A549 (cell line): ENCODE results near the gene NR3C2. TPM values are rescaled to one million over a fixed set of nuclear protein-coding genes. Genes with fewer than 3 reads are reported as not detected.

Experiments used
- ATAC-seq, 2 experiments: fragments of 200-7000 bp in 1 of 2; fragments of >200 bp in 1 of 2; cut with Nextera tagmentation in 1 of 2; cut with Tn5 transposase in 1 of 2; 3 replicates each; pipeline versions ENCODE4 v1.8.0 to v1.9.1; 2018 to 2020; ENCODE audit warnings: mild to moderate bottlenecking in 1 of 2, moderate library complexity in 1 of 2
- CTCF ChIA-PET: fragments of 300-600 bp; sonication (Branson Sonifier 250); formaldehyde crosslinking; extraction: SDS; loops from one replicate; lab custom pipeline; 2021; ENCODE audit warnings: antibody characterized with exemption, inconsistent platforms; lab: Yijun Ruan, JAX
- POLR2A ChIA-PET: fragments of 350-600 bp; formaldehyde crosslinking; extraction: SDS; loops from one replicate; lab custom pipeline; 2021; ENCODE audit warnings: antibody characterized with exemption, inconsistent platforms; lab: Yijun Ruan, JAX
- DNase-seq, 2 experiments: peaks; one replicate each; pipeline versions ENCODE4 v3.0.0 to v3.0.0-alpha.2; 2011 to 2016; ENCODE audit warnings: low read depth in 1 of 2, low spot score in 1 of 2
- FAIRE-seq: peaks from 2 replicates; lab custom pipeline; 2011; peaks lifted over from hg19 to GRCh38; lab: Jason Lieb, UNC
- H3K27ac ChIP-seq, 2 experiments: fragments of >200 bp; sonication (Bioruptor Twin); formaldehyde crosslinking; 3 replicates each; pipeline ENCODE4 v1.5.1; 2016 to 2017
- H3K4me1 ChIP-seq: fragments of >200 bp; sonication (Bioruptor Twin); formaldehyde crosslinking; 3 replicates; pipeline ENCODE4 v1.6.1; 2016
- H3K4me2 ChIP-seq: fragments of >200 bp; sonication (Bioruptor Twin); formaldehyde crosslinking; 3 replicates; pipeline ENCODE4 v1.6.1; 2016
- H3K4me3 ChIP-seq: fragments of >200 bp; sonication (Bioruptor Twin); formaldehyde crosslinking; 3 replicates; pipeline ENCODE4 v1.5.1; 2016
- H3K9me3 ChIP-seq: fragments of >200 bp; sonication (Bioruptor Twin); formaldehyde crosslinking; 3 replicates; pipeline ENCODE4 v1.6.1; 2016
- BHLHE40 ChIP-seq: IDR thresholded peaks from 2 replicates; pipeline ENCODE4 v1.6.1; 2012; ENCODE audit warnings: low read depth, low read length, inconsistent platforms
- CBX2 ChIP-seq: fragments of 200-600 bp; sonication (generic); IDR thresholded peaks from 2 replicates; pipeline ENCODE4 v1.6.1; 2016; ENCODE audit warnings: low read depth, mild to moderate bottlenecking, borderline replicate concordance
- CHD2 ChIP-seq: fragments of 150-350 bp; IDR thresholded peaks from 2 replicates; pipeline ENCODE4 v1.6.1; 2014; ENCODE audit warnings: low read length; ENCODE audit not compliant: partially characterized antibody
- CHD4 ChIP-seq: fragments of 200-600 bp; sonication (generic); IDR thresholded peaks from 2 replicates; pipeline ENCODE4 v1.6.1; 2016; ENCODE audit warnings: antibody characterized with exemption, mild to moderate bottlenecking, borderline replicate concordance
- E2F6 ChIP-seq: IDR thresholded peaks from 2 replicates; pipeline ENCODE4 v1.6.1; 2012; ENCODE audit warnings: low read depth, borderline replicate concordance
- ELK1 ChIP-seq: fragments of 150-350 bp; IDR thresholded peaks from 2 replicates; pipeline ENCODE4 v1.6.1; 2014; ENCODE audit warnings: low read depth, mild to moderate bottlenecking, low read length
- EP300 ChIP-seq, 2 experiments: fragments of >200 bp; sonication (Bioruptor Twin); formaldehyde crosslinking; IDR thresholded peaks; 2 replicates in 1 of 2; 3 replicates in 1 of 2; pipeline ENCODE4 v1.6.1; 2016 to 2017
- FOSL2 ChIP-seq, 2 experiments: fragments of 450-650 bp in 1 of 2; fragments of >200 bp in 1 of 2; sonication (Bioruptor Twin) in 1 of 2; formaldehyde crosslinking; IDR thresholded peaks; 2 replicates each; pipeline versions ENCODE4 v1.5.0 to v1.6.1; 2016 to 2020; ENCODE audit warnings: mild to moderate bottlenecking in 1 of 2, moderate library complexity in 1 of 2
- HMGXB4 ChIP-seq: fragments of 250-450 bp; sonication (Bioruptor Pico); IDR thresholded peaks from 2 replicates; pipeline ENCODE4 v1.5.0; 2021; ENCODE audit warnings: mild to moderate bottlenecking, moderate library complexity, borderline replicate concordance
- HOXA7 ChIP-seq: fragments of 250-450 bp; sonication (Bioruptor Pico); IDR thresholded peaks from 2 replicates; pipeline ENCODE4 v1.5.0; 2020; ENCODE audit warnings: mild to moderate bottlenecking, moderate library complexity
- HOXB13 ChIP-seq: fragments of 250-450 bp; sonication (Bioruptor Pico); IDR thresholded peaks from 2 replicates; pipeline ENCODE4 v1.5.0; 2020; ENCODE audit warnings: low read depth, mild to moderate bottlenecking, moderate library complexity
- JUN ChIP-seq, 2 experiments: fragments of >200 bp; sonication (Bioruptor Twin); formaldehyde crosslinking; IDR thresholded peaks; 2 replicates in 1 of 2; 3 replicates in 1 of 2; pipeline ENCODE4 v1.6.1; 2016 to 2017
- JUNB ChIP-seq: fragments of >200 bp; sonication (Bioruptor Twin); formaldehyde crosslinking; IDR thresholded peaks from 2 replicates; pipeline ENCODE4 v1.6.1; 2016
- MAZ ChIP-seq: fragments of 150-350 bp; IDR thresholded peaks from 2 replicates; pipeline ENCODE4 v1.6.1; 2014; ENCODE audit warnings: antibody characterized with exemption, low read depth, low read length, borderline replicate concordance
- NFE2L2 ChIP-seq: fragments of 150-350 bp; conservative IDR thresholded peaks from 2 replicates; pipeline ENCODE4 v1.6.1; 2014; ENCODE audit warnings: low read length
- PBX3 ChIP-seq: IDR thresholded peaks from 2 replicates; pipeline ENCODE4 v1.6.1; 2012
- POLR2AphosphoS2 ChIP-seq: conservative IDR thresholded peaks from 2 replicates; pipeline ENCODE4 v1.6.1; 2012; ENCODE audit warnings: low read length, improper control_type of control experiment, inconsistent platforms
- RFX5 ChIP-seq: fragments of 450-650 bp; IDR thresholded peaks from 2 replicates; pipeline ENCODE4 v1.7.1; 2014; ENCODE audit warnings: antibody characterized with exemption, mild to moderate bottlenecking, moderate library complexity
- SMC3 ChIP-seq: fragments of >200 bp; sonication (Bioruptor Twin); formaldehyde crosslinking; IDR thresholded peaks from 3 replicates; pipeline ENCODE4 v1.6.1; 2018; ENCODE audit warnings: inconsistent platforms
- SREBF2 ChIP-seq: fragments of 450-650 bp; IDR thresholded peaks from 2 replicates; pipeline ENCODE4 v1.6.1; 2014; ENCODE audit warnings: mild to moderate bottlenecking, moderate library complexity
- TFCP2L1 ChIP-seq: fragments of 250-450 bp; sonication (Bioruptor Pico); IDR thresholded peaks from 2 replicates; pipeline ENCODE4 v1.5.0; 2021; ENCODE audit warnings: mild to moderate bottlenecking
- USF2 ChIP-seq: fragments of 450-650 bp; IDR thresholded peaks from 2 replicates; pipeline ENCODE4 v1.6.1; 2014; ENCODE audit warnings: antibody characterized with exemption
- ZSCAN20 ChIP-seq: fragments of 250-450 bp; sonication (Bioruptor Pico); IDR thresholded peaks from 2 replicates; pipeline ENCODE4 v1.8.0; 2022; ENCODE audit warnings: mild to moderate bottlenecking, moderate library complexity
- WGBS: methylation state at CpG from one replicate; pipeline ENCODE4 v1.1.6; 2017; ENCODE audit errors: missing lambda C conversion rate; 5-methylcytosine and 5-hydroxymethylcytosine counted together
- polyA plus RNA-seq, 4 experiments: library from polyadenylated mRNA; depleted of rRNA in 3 of 4; stranded (reverse); fragments of >200 nt; fragmentation: RNase III in 1 of 4; extraction: RNeasy Plus Mini Kit Qiagen cat#74134 plus additional on column Dnase treatment in 1 of 4; gene quantifications; 2 replicates in 3 of 4; 3 replicates in 1 of 4; pipeline ENCODE4 v1.2.3, GENCODE V29; 2011 to 2017

Gene NR3C2
- polyA plus RNA-seq, 2 of the 4 experiments (the other 2 are of a cell fraction) = 0.01 to 0.03 TPM

GRCh38 chr4:148437439-148437838 is 4.8 kb downstream of the NR3C2 start (continued):
- no peak for TF ChIP-seq HMGXB4
- no peak for TF ChIP-seq EP300 (IDR thresholded peaks at IDR 0.05)
- TF ChIP-seq USF2 = no peak
- no peak for TF ChIP-seq SMC3

- H3K27ac ChIP-seq = no peak overlapping the region
- ATAC-seq = no peak
- CTCF ChIA-PET = no interaction called here
These were observed 5.7 kb downstream of the NR3C2 start for GRCh38 chr4:148436512-148436911.

GRCh38 chr4:148435654-148436406 is 6.4 kb downstream of the NR3C2 start:
- no peak overlapping the region for H3K4me3 ChIP-seq
- CTCF ChIA-PET = no interaction called here
- 42% methylated on average over 12 of the region's 16 CpGs for WGBS
- DNase-seq (no peak), ATAC-seq (0 out of 6 replicates have a peak, but pooled peaks of 1 of the 2 experiments have one; percentile 39), FAIRE-seq (no peak)
- TF ChIP-seq EP300 (IDR thresholded peaks at IDR 0.05) (no peak), CHD2 (no peak), FOSL2 (IDR thresholded peaks at IDR 0.05) (no peak), FOSL2 (CRISPR knock-in tag; IDR thresholded peaks at IDR 0.05) (no peak), POLR2AphosphoS2 (no peak), PBX3 (no peak), HOXB13 (no peak), JUNB (no peak), HOXA7 (CRISPR knock-in tag) (no peak), ZSCAN20 (CRISPR knock-in tag) (no peak)
- POLR2A ChIA-PET = no interaction called here
- no peak overlapping the region for H3K4me2 ChIP-seq
- peaks cover 4% of the 10 kb centered on the region; the same call in 1 of the 3 replicates for H3K4me1 ChIP-seq
- no peak overlapping the region for H3K27ac ChIP-seq
- H3K9me3 ChIP-seq = no peaks in the 10 kb centered on the region

More at GRCh38 chr4:148436512-148436911, 5.7 kb downstream of the NR3C2 start:
- H3K9me3 ChIP-seq = no peaks in the 10 kb centered on the region
- TF ChIP-seq TFCP2L1 (CRISPR knock-in tag) = no peak
- no peak for TF ChIP-seq RFX5
- TF ChIP-seq BHLHE40 = no peak
- no peak for TF ChIP-seq FOSL2 (IDR thresholded peaks at IDR 0.05)
- no peak for TF ChIP-seq FOSL2 (CRISPR knock-in tag; IDR thresholded peaks at IDR 0.05)
- TF ChIP-seq CHD2 = no peak
- TF ChIP-seq ELK1 = no peak
- no peak for TF ChIP-seq CHD4
- TF ChIP-seq NFE2L2 = no peak
- TF ChIP-seq CBX2 = no peak
- no peak for TF ChIP-seq E2F6
- TF ChIP-seq MAZ = no peak
- TF ChIP-seq SREBF2 = no peak
- no peak for TF ChIP-seq JUN (IDR thresholded peaks at IDR 0.05)
- FAIRE-seq (no peak), DNase-seq (no peak)
- 49% methylated on average over 7 of the region's 7 CpGs for WGBS
- H3K4me3 ChIP-seq = no peak overlapping the region
- H3K4me1 ChIP-seq = no peaks in the 10 kb centered on the region; the same call in 2 of the 3 replicates
- POLR2A ChIA-PET = no interaction called here
- no peak overlapping the region for H3K4me2 ChIP-seq
